Measurements from ENCODE around the gene NPVF. TPM values are rescaled to one million over a fixed set of nuclear protein-coding genes. Genes with fewer than 3 reads are reported as not detected.

NPVF gene
- total and polyA plus RNA-seq, 3 experiments from 2014 or later = not detected

DNA sequence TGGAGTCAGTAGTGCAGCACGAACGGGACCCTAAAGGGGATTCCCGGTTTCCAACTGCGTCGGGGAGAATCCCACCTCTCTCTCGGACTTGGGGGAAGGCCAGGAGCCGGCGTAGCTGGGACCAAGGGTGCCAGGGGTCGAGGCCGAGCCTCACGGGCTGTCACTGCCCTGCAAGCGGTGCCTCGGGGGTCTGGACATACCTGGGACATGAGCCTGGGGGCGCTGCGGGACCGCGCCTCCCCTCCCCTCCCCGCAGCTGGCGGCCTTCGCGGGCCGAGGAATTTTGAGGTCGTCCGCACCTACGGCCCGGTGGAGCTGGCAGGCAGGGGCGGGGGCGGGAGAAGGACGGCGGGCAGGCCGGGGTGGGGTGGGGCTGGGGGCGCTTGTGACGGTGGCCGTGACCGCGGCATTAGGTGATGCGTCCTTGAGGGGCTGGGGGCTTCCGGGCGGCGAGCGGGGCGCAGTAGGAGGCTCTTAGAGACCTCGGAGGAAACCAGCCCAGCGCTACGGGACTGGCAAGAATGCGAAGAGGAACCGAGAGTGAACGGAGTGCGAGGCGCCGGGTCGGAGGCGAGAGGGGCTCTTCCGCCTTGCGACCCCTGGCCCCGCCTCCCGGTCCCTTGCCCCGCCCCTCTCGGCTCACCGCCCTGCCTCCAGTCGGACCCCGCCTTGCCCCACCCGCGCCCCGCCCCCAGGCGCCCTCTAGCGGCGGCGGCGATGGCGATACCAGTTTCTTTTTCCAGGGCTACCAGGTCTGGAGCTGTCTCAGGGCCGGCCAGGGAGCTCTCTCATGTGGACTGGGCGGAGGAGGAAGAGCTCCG lies 48.3 kb downstream of the NPVF start:
- Mint-ChIP-seq H3K27ac (peak overlapping the region; percentile 74 to 98 (median 90)), H3K4me3 (peak overlapping the region; percentile 85 to 96 (median 91)), H3K9me3 (no peaks in the 10 kb centered on the region), H3K4me1 (peaks cover 17 to 30% (median 24%) of the 10 kb centered on the region in 3 donors), H3K27me3 (peaks cover 3 to 5% of the 10 kb centered on the region in 2 donors), H3K36me3 (peaks cover 0 to 13% (median 9%) of the 10 kb centered on the region in 3 donors)
- Histone ChIP-seq H3K27ac (ENCODE audit: low read depth, low read length) (peak overlapping the region; percentile 57), H3K9me3 (ENCODE audit: low read length) (no peaks in the 10 kb centered on the region), H3K4me3 (ENCODE audit: low read length) (peak overlapping the region; percentile 74), H3K36me3 (ENCODE audit: insufficient read depth, low read length) (no peaks in the 10 kb centered on the region), H3K27me3 (ENCODE audit: insufficient read depth, low read length, poor library complexity, severe bottlenecking) (no peaks in the 10 kb centered on the region), H3K4me1 (ENCODE audit: insufficient read depth, low read length) (peaks cover 16% of the 10 kb centered on the region)
- peak; percentile 90 to 96 (median 95) for DNase-seq
- POLR2A ChIA-PET = interaction anchor here (0.6 to 1.0 kb wide), 2 partner anchors 55 to 286 kb away, joined by 3 to 12 read pairs; partner anchors contain the start of gene CYCS
- CTCF ChIA-PET = interaction anchor here (0.6 to 1.5 kb wide), 10 partner anchors 9 to 153 kb away, joined by 3 to 5 read pairs (median 3); partner anchors contain the start of gene CYCS

DNA sequence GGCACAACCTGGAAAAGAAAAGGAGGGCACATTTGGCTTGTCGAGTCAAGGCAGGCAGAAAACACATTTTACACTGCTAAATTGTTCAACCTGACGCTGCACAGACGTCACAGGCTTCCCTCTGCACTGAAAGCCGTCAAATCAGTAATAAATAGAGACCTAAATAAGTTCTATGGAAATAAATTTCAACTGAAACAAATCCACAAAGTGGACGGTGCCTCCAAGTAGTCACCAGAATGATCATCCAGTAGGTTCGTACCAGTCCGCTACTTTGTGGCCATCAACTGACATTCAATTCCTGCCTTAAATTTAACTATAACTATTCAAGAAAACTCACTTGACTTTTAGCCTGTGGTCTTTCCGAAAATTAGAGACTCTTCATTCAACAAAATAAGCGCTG lies 49.0 kb downstream of the NPVF start:
- H3K9me3 Mint-ChIP-seq = no peaks in the 10 kb centered on the region
- H3K4me3 Mint-ChIP-seq = peak overlapping the region; percentile 80 to 96 (median 91)
- Histone ChIP-seq H3K27ac (ENCODE audit: low read depth, low read length) (peak overlapping the region; percentile 57), H3K27me3 (ENCODE audit: insufficient read depth, low read length, poor library complexity, severe bottlenecking) (no peaks in the 10 kb centered on the region), H3K4me3 (ENCODE audit: low read length) (peak overlapping the region; percentile 74), H3K4me1 (ENCODE audit: insufficient read depth, low read length) (peaks cover 16% of the 10 kb centered on the region), H3K36me3 (ENCODE audit: insufficient read depth, low read length) (no peaks in the 10 kb centered on the region), H3K9me3 (ENCODE audit: low read length) (no peaks in the 10 kb centered on the region)
- H3K36me3 Mint-ChIP-seq = peaks cover 0 to 13% (median 9%) of the 10 kb centered on the region in 3 donors
- CTCF ChIA-PET = interaction anchor here (1.3 to 1.5 kb wide), 3 partner anchors 9 to 37 kb away, joined by 3 to 4 read pairs (median 3); no protein-coding TSS in a partner anchor
- POLR2A ChIA-PET = no interaction called here
- peak overlapping the region in 7 of 8 donors; percentile 74 to 98 (median 83) for H3K27ac Mint-ChIP-seq
- peaks cover 17 to 30% (median 24%) of the 10 kb centered on the region in 3 donors for H3K4me1 Mint-ChIP-seq
- peak in 1 of 5 donors; percentile 2 for DNase-seq
- H3K27me3 Mint-ChIP-seq = peaks cover under 1 to 2% of the 10 kb centered on the region in 2 donors

Other genes with a start within 250 kb of the NPVF start
- 10 to 100 TPM; 71.7 to 72.5 TPM for gene OSBPL3, start 248.3 kb downstream of the NPVF start, total RNA-seq
- gene OSBPL3, start 248.3 kb downstream of the NPVF start, polyA plus RNA-seq = 16.4 TPM
- gene CYCS, start 103.2 kb downstream of the NPVF start, total RNA-seq = 100 to 1,000 TPM; 294 to 324 TPM
- gene CYCS, start 103.2 kb downstream of the NPVF start, polyA plus RNA-seq = 148 TPM